HG02759 (cell line): ENCODE results near the gene CNNM3.
"Not testable (repeated sequence)": the region's sequence is repeated elsewhere in the genome, so short reads cannot be mapped to it uniquely, and the experiment has no call there.

ENCODE experiments used
- ATAC-seq: cut with Tn5 transposase; IDR thresholded peaks from one replicate; pipeline ENCODE4 v1.9.1; 2021; ENCODE audit warnings: mild to moderate bottlenecking, moderate library complexity; ENCODE audit not compliant: unreplicated experiment

The CNNM3 gene

GRCh38 chr2:96798733-96799622 lies 17.1 kb upstream of the CNNM3 start:
- ATAC-seq: no peak

DNA sequence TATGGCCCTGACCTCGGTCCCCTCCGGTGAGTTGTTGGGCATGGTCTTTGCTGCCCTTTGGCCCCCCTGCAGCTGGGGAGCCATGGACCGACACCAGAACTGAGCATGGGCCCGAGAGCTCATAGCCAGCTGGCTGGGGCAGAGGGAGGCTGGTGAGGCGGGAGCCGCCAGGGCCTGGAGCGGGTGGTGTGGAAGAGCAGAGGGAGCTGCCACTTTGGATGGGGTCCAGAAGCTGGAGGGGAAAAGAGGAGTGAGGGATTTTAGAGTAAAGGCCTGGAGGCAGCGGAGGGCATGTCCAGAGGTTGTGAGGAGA lies 16.5 kb upstream of the CNNM3 start:
- ATAC-seq: no peak

DNA sequence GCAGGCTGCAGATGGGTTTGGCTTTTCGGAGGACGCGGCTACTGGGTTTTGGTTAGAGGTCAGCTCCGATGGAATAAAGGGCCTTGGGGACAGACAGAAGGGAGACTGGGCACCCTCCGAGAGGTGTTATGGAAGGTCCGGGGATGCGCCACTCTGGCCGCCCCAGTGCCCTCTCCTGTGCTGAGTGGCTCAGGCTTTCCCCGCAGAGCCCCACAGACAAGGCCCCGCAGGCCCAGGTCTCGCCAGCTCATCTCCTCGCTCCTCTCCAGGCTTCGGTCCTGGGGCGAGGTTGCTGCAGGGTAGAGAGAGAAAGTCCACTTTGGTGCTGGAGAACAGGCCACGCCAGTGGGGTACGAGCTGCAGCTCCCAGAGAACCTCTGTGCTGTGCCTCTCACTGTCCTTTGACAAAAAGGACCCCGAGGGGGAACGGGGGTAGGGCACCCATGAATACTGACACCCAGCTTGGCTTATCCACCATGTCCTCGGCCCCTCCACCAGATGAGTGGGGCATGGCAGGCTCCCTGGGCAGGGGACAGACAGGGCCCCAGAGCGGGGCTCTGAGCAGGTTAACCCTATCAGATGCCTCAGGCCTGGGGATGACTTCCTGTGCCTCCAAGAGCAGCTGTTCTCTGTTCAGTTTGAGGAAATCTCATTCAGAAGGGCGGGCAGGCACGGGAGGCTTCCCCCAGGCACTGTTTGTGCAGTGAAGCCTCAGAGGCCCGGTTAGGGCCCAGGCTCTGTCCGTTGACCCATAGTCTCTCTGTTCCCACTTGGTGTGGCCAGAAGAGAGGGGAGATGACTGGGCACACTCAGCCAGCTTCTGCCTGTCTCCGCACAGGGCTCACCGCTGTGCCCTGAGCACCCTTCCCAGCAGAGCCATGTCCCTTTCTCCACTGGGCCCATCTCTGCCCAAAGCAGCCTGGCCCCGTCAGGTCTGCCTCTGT lies 15.7 kb upstream of the CNNM3 start:
- peak; percentile 16 for ATAC-seq

DNA sequence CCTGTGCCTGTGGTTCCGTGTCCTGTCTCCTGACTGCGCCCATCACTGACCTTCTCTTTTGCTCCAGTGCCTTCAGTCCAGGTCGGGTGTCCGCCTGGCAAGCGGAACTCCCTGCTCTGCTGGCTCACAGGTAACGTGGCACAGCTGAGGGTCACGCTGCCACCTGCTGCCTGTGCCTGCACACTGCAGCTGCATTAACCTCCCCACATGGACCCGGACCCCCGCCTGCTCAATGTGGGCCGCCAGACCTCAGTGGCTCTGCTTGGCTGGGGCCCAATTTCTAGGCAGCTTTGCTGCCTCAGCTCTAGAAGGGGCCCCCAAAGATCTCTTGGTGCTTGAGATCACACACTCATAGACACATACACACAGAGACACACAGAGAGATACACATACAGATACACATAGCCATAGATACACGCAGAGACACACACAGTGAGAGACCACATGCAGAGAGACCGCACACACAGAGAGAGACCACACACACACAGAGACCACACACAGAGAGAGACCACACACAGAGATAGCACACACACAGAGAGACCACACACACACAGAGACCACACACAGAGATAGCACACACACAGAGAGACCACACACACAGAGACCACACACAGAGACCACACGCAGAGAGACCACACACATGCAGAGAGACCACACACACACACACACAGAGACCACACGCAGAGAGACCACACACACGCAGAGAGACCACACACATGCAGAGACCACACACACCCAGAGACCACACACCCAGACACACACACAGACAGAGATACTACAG lies 14.9 kb upstream of the CNNM3 start:
- peak; percentile 84 for ATAC-seq

DNA sequence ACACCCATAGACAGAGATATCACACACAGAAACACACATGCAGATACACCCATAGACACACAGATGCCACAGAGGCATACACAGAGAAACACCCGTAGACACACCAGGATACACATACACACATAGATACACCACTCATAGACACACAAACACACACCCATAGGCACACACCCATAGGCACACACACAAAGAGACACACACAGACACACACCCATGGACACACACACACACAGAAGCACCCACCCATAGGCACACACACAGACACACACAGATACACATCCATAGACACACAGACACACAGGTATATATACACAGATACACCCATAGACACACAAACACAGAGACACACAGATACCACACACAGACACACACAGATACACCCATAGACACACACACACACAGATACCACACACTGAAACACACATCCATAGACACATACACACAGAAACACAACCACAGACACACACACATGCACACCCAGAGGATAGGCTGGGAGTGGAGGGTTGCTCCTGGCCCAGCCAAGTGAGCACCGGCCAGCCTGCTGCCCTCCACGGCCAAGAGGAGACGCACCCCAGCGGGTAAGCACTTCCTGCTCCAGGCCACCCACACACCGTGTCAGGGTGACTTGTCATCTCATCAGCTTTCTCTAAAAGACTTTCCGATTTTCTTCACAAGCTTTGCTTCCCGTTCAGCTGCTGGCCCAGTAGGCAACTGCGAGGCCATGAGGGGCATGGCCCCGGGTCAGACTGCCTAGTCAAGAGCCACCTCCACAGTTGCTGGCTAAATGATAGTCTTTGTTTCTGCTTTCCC lies 14.1 kb upstream of the CNNM3 start:
- no peak for ATAC-seq

DNA sequence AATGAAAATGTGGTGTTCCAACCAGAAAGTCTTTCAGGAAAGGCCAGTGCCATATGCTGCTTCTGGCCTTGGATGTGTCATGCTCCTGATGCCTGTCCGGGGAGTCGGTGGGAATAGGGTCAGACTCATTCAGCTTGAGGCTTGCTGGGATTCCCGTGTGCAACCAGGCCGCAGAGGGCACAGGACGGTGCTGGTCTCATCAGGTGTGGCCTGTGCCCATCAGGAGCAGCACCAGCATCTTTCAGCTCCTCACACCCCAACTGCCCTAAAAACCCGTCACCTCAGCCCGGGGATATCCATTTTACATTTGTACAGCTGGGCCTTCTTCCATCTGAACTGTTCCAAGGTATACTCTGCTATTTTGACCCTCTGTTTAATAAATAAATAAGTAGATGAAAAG lies 13.3 kb upstream of the CNNM3 start:
- no peak for ATAC-seq

DNA sequence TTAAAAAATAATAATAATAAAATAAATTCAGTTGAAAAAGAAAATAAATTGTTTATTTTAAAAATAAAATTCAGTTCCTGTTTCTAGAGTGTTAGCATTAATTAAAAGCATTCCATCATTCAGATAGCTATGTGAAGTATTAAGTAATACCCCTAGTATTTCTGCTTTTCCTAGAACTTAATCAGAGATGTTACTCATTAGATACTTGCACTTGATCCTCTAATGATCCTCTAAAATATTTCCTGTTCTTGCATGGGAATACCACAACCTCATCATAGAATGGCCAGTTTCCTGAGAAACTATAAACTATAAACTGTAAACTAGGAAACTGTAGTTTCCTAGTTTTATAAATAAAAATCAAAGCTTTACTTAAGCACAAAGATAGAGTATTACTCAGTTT lies 11.1 kb upstream of the CNNM3 start:
- ATAC-seq: no peak

DNA sequence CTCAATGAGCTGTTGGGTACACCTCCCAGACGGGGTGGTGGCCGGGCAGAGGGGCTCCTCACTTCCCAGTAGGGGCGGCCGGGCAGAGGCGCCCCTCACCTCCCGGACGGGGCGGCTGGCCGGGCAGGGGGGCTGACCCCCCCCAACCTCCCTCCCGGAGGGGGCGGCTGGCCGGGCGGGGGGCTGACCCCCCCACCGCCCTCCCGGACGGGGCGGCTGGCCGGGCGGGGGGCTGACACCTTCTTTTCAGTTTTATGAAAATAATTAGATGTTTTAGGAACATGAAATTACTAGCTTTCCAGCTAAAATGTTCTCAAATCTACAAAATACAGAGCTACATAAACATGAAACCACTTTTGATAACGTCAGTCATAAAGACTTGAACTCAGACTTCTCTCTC lies 10.1 kb upstream of the CNNM3 start:
- not testable (repeated sequence) for ATAC-seq

GRCh38 chr2:96806468-96807126 lies 9.5 kb upstream of the CNNM3 start:
- peak; percentile 65 for ATAC-seq

DNA sequence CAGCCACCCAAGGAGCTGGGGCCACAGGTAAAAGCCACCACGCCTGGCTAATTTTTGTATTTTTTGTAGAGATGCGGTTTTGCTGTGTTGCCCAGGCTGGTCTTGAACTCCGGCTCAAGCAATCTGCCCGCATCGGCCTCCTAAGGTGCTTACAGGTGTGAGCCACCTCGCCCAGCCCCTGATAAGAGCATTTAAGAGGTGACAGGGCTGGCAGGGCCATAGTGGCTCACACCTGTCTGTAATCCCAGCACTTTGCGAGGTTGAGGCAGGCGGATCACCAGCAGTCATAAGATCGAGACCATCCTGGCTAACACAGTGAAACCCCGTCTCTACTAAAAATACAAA lies 9.0 kb upstream of the CNNM3 start:
- no peak for ATAC-seq

- ATAC-seq: no peak
Measured at GRCh38 chr2:96808176-96808837, 7.8 kb upstream of the CNNM3 start.

- ATAC-seq: no peak
Measured at GRCh38 chr2:96809216-96809882, 6.7 kb upstream of the CNNM3 start.

GRCh38 chr2:96809951-96810782 lies 5.9 kb upstream of the CNNM3 start:
- no peak for ATAC-seq

DNA sequence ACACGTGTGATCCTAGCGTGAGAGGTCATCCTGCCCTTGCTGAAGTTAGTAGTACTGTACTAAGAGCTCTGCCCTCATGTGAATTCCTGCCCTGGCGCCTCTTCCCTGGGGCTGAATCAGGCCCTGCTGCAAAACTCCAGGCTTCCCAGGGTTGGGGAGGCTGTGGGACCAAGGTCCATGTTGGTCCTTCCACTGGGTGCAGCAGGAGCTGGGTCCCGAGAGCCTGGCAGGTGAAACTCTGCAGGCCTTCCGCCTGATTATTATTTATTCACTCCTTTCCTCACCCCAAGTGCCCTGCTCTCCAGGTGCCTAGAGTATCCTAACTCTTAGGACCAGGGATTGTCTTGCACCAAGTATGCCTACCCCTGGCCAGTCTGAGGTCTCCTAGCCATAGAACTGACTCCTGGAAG lies 5.3 kb upstream of the CNNM3 start:
- no peak for ATAC-seq

- ATAC-seq: no peak
Measured at GRCh38 chr2:96811917-96812316, 4.2 kb upstream of the CNNM3 start.

- no peak for ATAC-seq
Measured at GRCh38 chr2:96813656-96814055, 2.4 kb upstream of the CNNM3 start.

GRCh38 chr2:96815326-96816126 lies 542 bp upstream of the CNNM3 start:
- peak; percentile 2 for ATAC-seq
